Measurements from ENCODE around the gene MAPK8IP3.

Gene MAPK8IP3

DNA sequence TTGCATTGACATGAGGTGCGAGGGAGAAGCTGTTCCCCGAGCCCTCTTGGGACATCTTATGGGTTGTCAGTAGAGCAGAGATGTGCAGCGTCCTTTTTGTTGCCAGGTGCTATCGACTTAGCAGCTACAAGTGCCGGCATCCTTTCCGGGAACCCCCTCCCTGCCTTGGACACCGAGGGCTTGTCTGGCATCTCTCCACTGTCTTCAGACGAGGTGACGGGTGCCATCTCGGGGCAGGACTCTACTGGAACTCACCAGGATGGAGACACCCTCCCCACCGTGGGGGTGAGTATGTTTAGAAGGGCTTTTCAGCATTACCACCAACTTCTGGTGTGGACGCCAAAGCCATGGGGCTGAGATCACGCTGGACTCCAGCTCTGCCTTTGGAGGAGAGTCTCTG lies 39.7 kb upstream of the MAPK8IP3 start:
- Histone ChIP-seq H3K9me3 (replicated peaks in 1 of 2; ENCODE audit: control insufficient read depth in 2 of 2, insufficient read depth in 1 of 2, low read depth in 1 of 2, low read length in 2 of 2) (no peaks in the 10 kb centered on the region), H3K4me1 (ENCODE audit: control insufficient read depth in 2 of 2, insufficient read depth in 1 of 2, low read depth in 1 of 2, low read length in 2 of 2) (no peaks in the 10 kb centered on the region), H3K36me3 (replicated peaks in 1 of 2; ENCODE audit: control insufficient read depth in 2 of 2, insufficient read depth in 2 of 2, low read length in 2 of 2) (peaks cover 75 to 96% of the 10 kb centered on the region in 2 donors), H3K14ac (ENCODE audit: low read length) (no peak overlapping the region), H4K8ac (ENCODE audit: low read depth, low read length) (no peak overlapping the region), H2BK15ac (ENCODE audit: low read length) (no peak overlapping the region), H3K27ac (replicated peaks; ENCODE audit: low read length) (no peak overlapping the region), H2AFZ (ENCODE audit: low read length) (no peak overlapping the region), H3K4me3 (ENCODE audit: low read length in 2 of 2) (no peak overlapping the region), H2BK12ac (ENCODE audit: low read length) (no peak overlapping the region), H3K18ac (ENCODE audit: low read length) (no peak overlapping the region), H3K4me2 (ENCODE audit: insufficient read depth, low read length, poor library complexity, severe bottlenecking) (no peak overlapping the region), H3K4ac (ENCODE audit: low read length) (no peak overlapping the region), H2BK120ac (ENCODE audit: low read depth, low read length) (no peak overlapping the region), H2AK5ac (ENCODE audit: low read depth, low read length) (no peak overlapping the region), H3K27me3 (ENCODE audit: control insufficient read depth in 3 of 3, insufficient read depth in 3 of 3, low read depth in 1 of 3, low read length in 3 of 3) (no peaks in the 10 kb centered on the region), H3K23ac (ENCODE audit: low read depth, low read length, poor library complexity) (no peak overlapping the region), H3K79me1 (ENCODE audit: low read depth, low read length) (peaks cover 3% of the 10 kb centered on the region), H3K9ac (ENCODE audit: low read depth, low read length, poor library complexity) (no peak overlapping the region), H4K91ac (ENCODE audit: low read depth, low read length, poor library complexity) (no peak overlapping the region), H2BK5ac (ENCODE audit: low read length) (no peak overlapping the region)
- DNase-seq (ENCODE audit: low spot score): no peak
- WGBS, 2 donors (ENCODE audit: extremely low coverage in 2 of 2, insufficient read length in 2 of 2, insufficient replicate concordance in 1 of 2): no CpG with 5 or more reads among the region's 13 CpGs

DNA sequence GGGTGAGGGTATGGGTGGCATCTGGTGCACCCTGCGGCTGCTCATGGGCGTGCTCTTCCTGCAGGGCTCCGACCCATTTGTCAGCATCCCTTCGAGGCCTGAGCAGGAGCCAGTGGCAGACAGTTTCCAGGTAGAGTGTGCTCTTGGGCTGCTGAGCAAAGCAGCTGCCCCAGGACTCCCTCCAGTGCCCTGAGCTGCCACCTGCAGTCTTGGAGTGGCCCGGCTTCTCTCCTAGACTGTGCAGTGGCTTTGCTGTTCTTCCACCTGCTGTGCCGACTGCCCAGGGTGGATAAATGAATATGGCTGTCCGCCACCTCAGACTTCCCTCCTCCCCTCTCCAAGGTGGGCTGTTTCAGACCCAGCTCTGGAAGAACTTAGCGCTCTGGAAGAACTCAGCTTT lies 38.7 kb upstream of the MAPK8IP3 start:
- Histone ChIP-seq H3K18ac (ENCODE audit: low read length) (no peak overlapping the region), H3K36me3 (replicated peaks in 1 of 2; ENCODE audit: control insufficient read depth in 2 of 2, insufficient read depth in 2 of 2, low read length in 2 of 2) (peaks cover 78 to 97% of the 10 kb centered on the region in 2 donors), H3K4me3 (ENCODE audit: low read length in 2 of 2) (no peak overlapping the region), H3K4me2 (ENCODE audit: insufficient read depth, low read length, poor library complexity, severe bottlenecking) (no peak overlapping the region), H3K4me1 (ENCODE audit: control insufficient read depth in 2 of 2, insufficient read depth in 1 of 2, low read depth in 1 of 2, low read length in 2 of 2) (no peaks in the 10 kb centered on the region), H3K4ac (ENCODE audit: low read length) (no peak overlapping the region), H2BK12ac (ENCODE audit: low read length) (no peak overlapping the region), H2BK120ac (ENCODE audit: low read depth, low read length) (no peak overlapping the region), H2AFZ (ENCODE audit: low read length) (no peak overlapping the region), H3K14ac (ENCODE audit: low read length) (no peak overlapping the region), H2BK15ac (ENCODE audit: low read length) (no peak overlapping the region), H3K9me3 (replicated peaks in 1 of 2; ENCODE audit: control insufficient read depth in 2 of 2, insufficient read depth in 1 of 2, low read depth in 1 of 2, low read length in 2 of 2) (no peaks in the 10 kb centered on the region), H4K8ac (ENCODE audit: low read depth, low read length) (no peak overlapping the region), H3K79me1 (ENCODE audit: low read depth, low read length) (peaks cover 3% of the 10 kb centered on the region), H2BK5ac (ENCODE audit: low read length) (no peak overlapping the region), H4K91ac (ENCODE audit: low read depth, low read length, poor library complexity) (no peak overlapping the region), H3K23ac (ENCODE audit: low read depth, low read length, poor library complexity) (no peak overlapping the region), H3K9ac (ENCODE audit: low read depth, low read length, poor library complexity) (no peak overlapping the region), H3K27me3 (ENCODE audit: control insufficient read depth in 3 of 3, insufficient read depth in 3 of 3, low read depth in 1 of 3, low read length in 3 of 3) (no peaks in the 10 kb centered on the region), H3K27ac (replicated peaks; ENCODE audit: low read length) (no peak overlapping the region), H2AK5ac (ENCODE audit: low read depth, low read length) (no peak overlapping the region)
- WGBS, 2 donors (ENCODE audit: extremely low coverage in 2 of 2, insufficient read length in 2 of 2, insufficient replicate concordance in 1 of 2): no CpG with 5 or more reads among the region's 8 CpGs
- no peak for DNase-seq (ENCODE audit: low spot score)

DNA sequence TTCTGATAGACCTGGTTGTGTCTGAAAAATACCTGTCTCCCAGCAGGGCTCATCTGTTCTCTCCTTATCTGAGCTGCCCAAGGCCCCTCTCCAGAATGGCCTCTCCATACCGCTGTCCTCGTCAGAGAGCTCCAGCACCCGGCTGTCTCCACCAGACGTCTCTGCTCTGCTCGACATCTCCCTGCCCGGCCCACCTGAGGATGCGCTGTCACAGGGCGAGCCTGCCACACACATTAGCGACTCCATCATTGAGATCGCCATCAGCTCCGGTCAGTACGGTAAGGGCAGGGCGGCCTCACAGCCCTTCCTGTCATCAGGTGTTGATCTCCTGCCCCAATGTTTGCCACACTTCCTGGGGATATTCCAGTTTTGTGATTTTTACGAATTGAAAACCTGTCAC lies 38.1 kb upstream of the MAPK8IP3 start:
- no peaks in the 10 kb centered on the region for H3K27me3 ChIP-seq (ENCODE audit: control insufficient read depth in 3 of 3, insufficient read depth in 3 of 3, low read depth in 1 of 3, low read length in 3 of 3)
- no peak overlapping the region for H2BK5ac ChIP-seq (ENCODE audit: low read length)
- no peaks in the 10 kb centered on the region for H3K9me3 ChIP-seq (replicated peaks in 1 of 2; ENCODE audit: control insufficient read depth in 2 of 2, insufficient read depth in 1 of 2, low read depth in 1 of 2, low read length in 2 of 2)
- peaks cover 76 to 97% of the 10 kb centered on the region in 2 donors for H3K36me3 ChIP-seq (replicated peaks in 1 of 2; ENCODE audit: control insufficient read depth in 2 of 2, insufficient read depth in 2 of 2, low read length in 2 of 2)
- H2BK12ac ChIP-seq (ENCODE audit: low read length): no peak overlapping the region
- no peak overlapping the region for H2AK5ac ChIP-seq (ENCODE audit: low read depth, low read length)
- H3K4me2 ChIP-seq (ENCODE audit: insufficient read depth, low read length, poor library complexity, severe bottlenecking): no peak overlapping the region
- H3K27ac ChIP-seq (replicated peaks; ENCODE audit: low read length): no peak overlapping the region
- no peak overlapping the region for H2BK120ac ChIP-seq (ENCODE audit: low read depth, low read length)
- no peak overlapping the region for H3K4me3 ChIP-seq (ENCODE audit: low read length in 2 of 2)
- H3K23ac ChIP-seq (ENCODE audit: low read depth, low read length, poor library complexity): peak overlapping the region; percentile 77
- H2BK15ac ChIP-seq (ENCODE audit: low read length): no peak overlapping the region
- H3K18ac ChIP-seq (ENCODE audit: low read length): no peak overlapping the region
- H3K79me1 ChIP-seq (ENCODE audit: low read depth, low read length): peaks cover 3% of the 10 kb centered on the region
- no peak overlapping the region for H3K4ac ChIP-seq (ENCODE audit: low read length)
- H4K91ac ChIP-seq (ENCODE audit: low read depth, low read length, poor library complexity): no peak overlapping the region
- no peak overlapping the region for H4K8ac ChIP-seq (ENCODE audit: low read depth, low read length)
- WGBS, 2 donors (ENCODE audit: extremely low coverage in 2 of 2, insufficient read length in 2 of 2, insufficient replicate concordance in 1 of 2): no CpG with 5 or more reads among the region's 14 CpGs
- no peak overlapping the region for H3K14ac ChIP-seq (ENCODE audit: low read length)
- no peak for DNase-seq (ENCODE audit: low spot score)
- no peak overlapping the region for H2AFZ ChIP-seq (ENCODE audit: low read length)
- H3K4me1 ChIP-seq (ENCODE audit: control insufficient read depth in 2 of 2, insufficient read depth in 1 of 2, low read depth in 1 of 2, low read length in 2 of 2): no peaks in the 10 kb centered on the region
- no peak overlapping the region for H3K9ac ChIP-seq (ENCODE audit: low read depth, low read length, poor library complexity)

DNA sequence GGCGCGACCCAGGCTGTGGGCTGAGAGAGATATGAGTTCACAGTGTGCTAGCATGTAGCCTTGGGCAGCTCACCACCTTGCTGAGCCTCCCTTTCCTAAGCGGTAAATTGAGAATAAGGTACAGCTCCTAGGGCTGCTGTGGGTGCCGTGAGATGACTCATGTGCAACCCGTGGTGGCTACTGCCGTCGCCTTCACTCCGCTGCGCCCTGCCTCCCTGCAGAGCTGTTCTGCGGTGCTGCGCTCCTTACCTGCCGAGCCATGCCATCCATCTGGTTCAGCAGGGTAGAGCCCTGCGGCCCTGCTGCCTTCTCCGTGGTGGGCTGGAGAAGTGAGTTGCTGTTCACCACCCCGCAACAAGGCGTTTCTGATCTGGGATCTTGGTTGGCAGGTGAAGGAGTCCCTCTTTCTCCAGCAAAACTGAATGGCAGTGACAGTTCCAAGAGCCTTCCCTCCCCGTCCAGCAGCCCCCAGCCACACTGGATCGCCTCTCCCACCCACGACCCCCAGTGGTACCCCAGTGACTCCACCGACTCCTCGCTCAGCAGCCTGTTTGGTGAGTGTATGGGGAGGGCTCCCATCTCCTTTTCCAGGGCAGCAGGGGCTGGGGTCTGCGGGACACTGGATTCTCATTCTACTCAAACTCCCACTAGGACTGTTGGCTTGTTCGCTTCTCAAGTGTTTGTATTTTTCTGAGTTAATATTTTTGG lies 37.2 kb upstream of the MAPK8IP3 start:
- Histone ChIP-seq H3K9ac (ENCODE audit: low read depth, low read length, poor library complexity) (no peak overlapping the region), H3K36me3 (replicated peaks in 1 of 2; ENCODE audit: control insufficient read depth in 2 of 2, insufficient read depth in 2 of 2, low read length in 2 of 2) (peaks cover 77 to 97% of the 10 kb centered on the region in 2 donors), H3K14ac (ENCODE audit: low read length) (no peak overlapping the region), H2AK5ac (ENCODE audit: low read depth, low read length) (no peak overlapping the region), H2AFZ (ENCODE audit: low read length) (no peak overlapping the region), H2BK120ac (ENCODE audit: low read depth, low read length) (no peak overlapping the region), H4K91ac (ENCODE audit: low read depth, low read length, poor library complexity) (no peak overlapping the region), H2BK5ac (ENCODE audit: low read length) (no peak overlapping the region), H3K4me3 (ENCODE audit: low read length in 2 of 2) (peak overlapping the region in 1 of 2 donors; percentile 16), H4K8ac (ENCODE audit: low read depth, low read length) (no peak overlapping the region), H3K79me1 (ENCODE audit: low read depth, low read length) (peaks cover 3% of the 10 kb centered on the region), H3K4me1 (ENCODE audit: control insufficient read depth in 2 of 2, insufficient read depth in 1 of 2, low read depth in 1 of 2, low read length in 2 of 2) (no peaks in the 10 kb centered on the region), H3K18ac (ENCODE audit: low read length) (no peak overlapping the region), H3K23ac (ENCODE audit: low read depth, low read length, poor library complexity) (no peak overlapping the region), H3K27ac (replicated peaks; ENCODE audit: low read length) (no peak overlapping the region), H2BK15ac (ENCODE audit: low read length) (no peak overlapping the region), H3K4me2 (ENCODE audit: insufficient read depth, low read length, poor library complexity, severe bottlenecking) (no peak overlapping the region), H2BK12ac (ENCODE audit: low read length) (no peak overlapping the region), H3K4ac (ENCODE audit: low read length) (no peak overlapping the region), H3K9me3 (replicated peaks in 1 of 2; ENCODE audit: control insufficient read depth in 2 of 2, insufficient read depth in 1 of 2, low read depth in 1 of 2, low read length in 2 of 2) (no peaks in the 10 kb centered on the region), H3K27me3 (ENCODE audit: control insufficient read depth in 3 of 3, insufficient read depth in 3 of 3, low read depth in 1 of 3, low read length in 3 of 3) (no peaks in the 10 kb centered on the region)
- DNase-seq (ENCODE audit: low spot score): no peak
- no CpG with 5 or more reads among the region's 23 CpGs for WGBS, 2 donors (ENCODE audit: extremely low coverage in 2 of 2, insufficient read length in 2 of 2, insufficient replicate concordance in 1 of 2)

Data from neuronal stem cell (in vitro differentiated cells).